Fibroblast of the conjunctiva (primary cell): ENCODE measurements around the gene SIRPD.

Experiments used
- DNase-seq: peaks from one replicate; pipeline ENCODE4 v3.0.0-alpha.2; 2010; ENCODE audit warnings: low read depth

The SIRPD gene

GRCh38 chr20:1494436-1494835 lies 63.1 kb downstream of the SIRPD start:
- DNase-seq = no peak

GRCh38 chr20:1493536-1493935 lies 64.0 kb downstream of the SIRPD start:
- no peak for DNase-seq

DNA sequence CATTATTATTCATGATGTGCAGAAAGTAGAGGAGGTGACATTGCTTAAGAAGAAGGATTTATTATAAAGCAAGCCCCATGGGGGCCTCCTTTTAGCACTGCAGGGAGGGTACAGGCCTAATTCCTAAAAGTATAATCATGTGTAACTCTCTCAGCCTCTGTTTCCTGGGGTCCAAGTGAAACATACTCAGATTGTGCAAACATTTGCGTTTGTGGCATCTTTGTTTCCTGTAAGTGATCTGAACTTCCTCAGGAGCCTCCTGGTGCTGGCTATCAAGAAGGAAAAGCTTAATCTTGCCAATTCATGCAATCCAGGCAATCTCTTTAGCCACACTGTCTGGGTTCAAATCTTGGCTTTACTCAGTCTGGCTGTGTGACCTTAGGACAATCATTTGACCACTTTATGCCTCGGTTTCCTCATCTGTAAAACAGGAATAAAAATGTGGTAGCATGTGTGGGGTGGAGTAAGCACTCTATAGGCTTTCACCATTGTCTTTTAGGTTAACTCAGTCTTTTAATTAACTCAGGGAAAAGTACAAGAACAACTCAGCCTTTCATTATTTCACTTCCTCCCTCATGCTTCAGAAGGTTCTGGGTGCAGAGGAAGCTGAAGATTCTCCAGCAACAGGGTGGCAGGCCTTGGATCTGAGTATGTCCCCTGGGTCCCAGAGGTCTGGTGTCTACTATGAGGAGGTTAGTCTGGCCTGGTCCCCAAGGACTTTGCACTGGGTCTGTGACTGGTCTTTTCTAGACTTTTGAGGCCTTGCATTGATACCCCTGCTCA lies 65.5 kb downstream of the SIRPD start:
- DNase-seq = no peak

DNA sequence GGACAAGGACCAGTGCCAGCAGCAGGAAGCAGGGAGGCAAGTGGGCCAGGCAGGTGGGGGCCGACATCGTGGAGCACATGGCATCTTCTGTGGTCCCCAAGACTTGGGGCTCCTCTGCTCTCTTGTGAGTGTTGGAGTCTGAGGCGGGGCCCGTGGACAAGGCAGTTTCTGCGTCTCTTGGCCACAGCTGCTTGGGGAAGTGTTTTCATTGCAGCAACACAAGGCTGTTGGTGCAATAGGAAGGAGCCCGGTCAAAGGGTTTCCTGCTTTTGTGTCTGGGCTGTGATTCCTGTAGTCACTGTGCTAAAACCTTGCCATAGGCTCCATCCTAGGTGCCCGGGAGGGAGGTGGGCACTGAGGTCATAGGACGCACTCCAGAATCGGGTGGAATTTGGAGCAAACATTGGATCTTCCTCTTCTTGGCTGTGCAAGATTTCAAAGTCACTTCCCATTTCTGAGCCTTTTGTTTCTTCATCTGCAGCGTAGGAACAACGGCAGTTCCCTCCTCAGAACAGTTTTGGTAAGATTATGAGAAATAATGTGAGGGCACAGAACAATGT lies 66.1 kb downstream of the SIRPD start, which contains the start of gene SIRPB2:
Gene SIRPB2, minus strand, starts transcription at position 140 of the 560 bp plus-strand sequence. Its CDS starts 61 bp downstream, at position 79.
- no peak for DNase-seq

DNA sequence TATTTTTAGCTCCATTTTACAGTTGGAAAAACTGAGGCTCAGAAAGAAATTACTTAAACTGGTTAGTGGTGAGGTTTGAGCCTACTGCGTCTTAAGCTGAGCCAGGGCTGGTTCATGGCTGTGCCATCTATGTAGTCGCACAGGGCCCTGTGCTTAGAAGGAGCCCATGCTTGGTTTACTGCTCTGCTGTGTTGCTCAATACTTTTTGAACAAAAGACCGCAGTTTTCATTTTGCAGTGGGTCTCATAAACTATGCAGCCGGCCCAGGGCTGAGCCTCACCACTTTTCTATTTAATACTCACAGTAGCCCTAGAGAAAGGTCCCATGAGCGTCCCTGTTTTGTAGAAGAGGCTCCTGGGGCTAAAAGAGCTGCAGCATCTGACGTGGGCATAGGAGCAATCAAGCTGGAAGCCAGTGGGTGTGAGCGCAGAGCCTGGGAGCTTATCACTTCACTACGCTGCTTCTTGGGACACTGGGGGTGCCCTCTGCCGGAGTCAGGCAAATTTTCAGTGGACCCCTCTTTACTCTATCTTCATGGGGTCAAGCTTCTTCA lies 66.8 kb downstream of the SIRPD start:
- no peak for DNase-seq

GRCh38 chr20:1489764-1490436 lies 67.6 kb downstream of the SIRPD start:
- no peak for DNase-seq

DNA sequence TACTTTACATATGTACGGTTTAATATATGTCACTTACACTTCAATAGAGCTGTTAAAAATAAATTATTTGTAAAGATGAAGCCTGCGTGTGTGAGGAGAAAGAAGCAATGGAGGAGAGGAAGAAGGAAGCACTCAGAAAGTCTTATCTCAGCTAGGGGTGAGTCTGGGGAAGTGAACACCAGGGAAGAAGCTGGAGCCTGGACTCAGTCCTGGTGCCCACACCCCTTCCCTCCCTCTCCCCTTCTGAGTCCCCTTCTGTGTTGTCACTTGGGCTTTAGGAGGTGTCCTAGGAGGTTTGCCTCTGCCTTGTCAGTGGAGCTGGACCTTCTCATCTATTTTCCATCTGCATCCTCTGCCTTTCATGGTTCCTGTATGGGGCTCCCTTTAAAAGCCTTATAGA lies 68.2 kb downstream of the SIRPD start:
- DNase-seq = no peak

DNA sequence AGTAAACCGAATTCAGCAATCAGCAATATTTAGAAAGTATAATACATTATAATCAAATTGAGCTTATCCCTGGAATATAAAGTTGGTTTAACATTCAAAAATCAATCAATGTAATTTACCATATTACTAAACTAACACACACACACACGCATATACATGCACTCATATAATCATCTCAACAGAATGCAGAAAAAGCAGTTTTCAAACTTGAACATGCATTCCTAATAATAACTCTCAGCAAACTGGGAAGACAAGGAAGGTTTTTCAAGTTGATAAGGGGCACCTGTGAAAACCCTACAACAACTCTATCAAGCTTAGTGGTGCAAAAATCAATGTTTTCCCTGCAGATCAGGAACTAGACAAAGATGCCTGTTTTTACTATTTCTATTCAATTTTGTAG lies 70.9 kb downstream of the SIRPD start:
- DNase-seq = no peak

- no peak for DNase-seq
These were observed 72.9 kb downstream of the SIRPD start for GRCh38 chr20:1484438-1485116.
